Stomach (tissue), 4 donors: ENCODE results near the gene MYBPC2.

Experiments used
- EP300 ChIP-seq: sonication (generic); formaldehyde crosslinking; IDR thresholded peaks from one replicate; pipeline ENCODE4 v1.6.1; 2017; ENCODE audit warnings: antibody characterized with exemption
- POLR2A ChIP-seq, 4 donors: fragments of 450-650 bp; IDR thresholded peaks; one replicate each; pipeline ENCODE4 v1.6.1; 2016; ENCODE audit warnings: antibody characterized with exemption in 4 of 4, control low read depth in 2 of 4, mild to moderate bottlenecking in 1 of 4, moderate library complexity in 1 of 4

DNA sequence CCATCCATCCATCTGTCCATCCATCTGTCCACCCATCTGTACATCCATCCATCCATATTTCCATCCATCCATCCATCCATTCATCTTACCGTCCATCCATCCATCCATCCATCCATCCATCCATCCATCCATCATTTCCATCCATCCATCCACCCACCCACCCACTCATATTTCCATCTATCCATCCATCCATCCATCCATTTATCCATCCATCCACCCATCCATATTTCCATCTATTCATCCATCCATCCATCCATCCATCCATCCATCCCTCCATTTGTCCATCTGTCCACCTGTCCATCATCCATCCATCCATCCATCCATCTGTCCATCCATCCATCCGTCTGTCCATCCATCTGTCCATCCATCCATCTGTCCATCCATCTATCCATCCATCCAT is 23.3 kb downstream of the MYBPC2 start:
- TF ChIP-seq EP300 (no peak), POLR2A (IDR thresholded peaks at IDR 0.05) (no peak)
